AG04449 (cell line): Measurements from ENCODE around the gene POLR3H.
"Not testable (repeated sequence)": the region's sequence is repeated elsewhere in the genome, so short reads cannot be mapped to it uniquely, and the experiment has no call there.

Source experiments
- CTCF ChIA-PET: fragments of 350-600 bp; formaldehyde crosslinking; extraction: SDS; loops from one replicate; lab custom pipeline; 2021; ENCODE audit warnings: antibody characterized with exemption; lab: Yijun Ruan, JAX
- POLR2A ChIA-PET: fragments of 400-600, 350-600 bp; formaldehyde crosslinking; extraction: SDS; loops from one replicate; lab custom pipeline; 2020; ENCODE audit warnings: antibody characterized with exemption, inconsistent platforms; lab: Yijun Ruan, JAX
- DNase-seq: peaks from one replicate; pipeline ENCODE4 v3.0.0-alpha.2; 2010; ENCODE audit warnings: low read depth, low spot score
- H3K4me3 ChIP-seq: 2 replicates; pipeline ENCODE4 v1.5.1; 2011; ENCODE audit warnings: low read depth, mild to moderate bottlenecking, control low read depth, low read length
- CTCF ChIP-seq: IDR thresholded peaks from one replicate; pipeline ENCODE4 v1.5.1; 2011; ENCODE audit warnings: mild to moderate bottlenecking, moderate library complexity, low read length, control low read depth, inconsistent platforms; ENCODE audit not compliant: insufficient read depth; ENCODE audit errors: missing control alignments

Gene POLR3H

GRCh38 chr22:41575533-41575932 lies 31.3 kb upstream of the POLR3H start:
- no peak for DNase-seq
- no peak overlapping the region for H3K4me3 ChIP-seq
- CTCF ChIA-PET: interaction anchor here (1.1 to 1.9 kb wide), 3 partner anchors 10 to 14 kb away, joined by 4 to 6 read pairs (median 6); no protein-coding TSS in a partner anchor
- no peak for TF ChIP-seq CTCF
- POLR2A ChIA-PET: interaction anchor here (1.0 kb wide), 1 partner anchor 18 kb away, joined by 3 read pairs; no protein-coding TSS in a partner anchor

GRCh38 chr22:41574847-41575381 lies 30.6 kb upstream of the POLR3H start:
- POLR2A ChIA-PET: interaction anchor here (1.0 kb wide), 1 partner anchor 18 kb away, joined by 3 read pairs; no protein-coding TSS in a partner anchor
- CTCF ChIA-PET: interaction anchor here (1.3 to 1.5 kb wide), 2 partner anchors 11 to 22 kb away, joined by 3 to 4 read pairs; no protein-coding TSS in a partner anchor
- H3K4me3 ChIP-seq: no peak overlapping the region
- DNase-seq: no peak
- no peak for TF ChIP-seq CTCF

GRCh38 chr22:41573677-41574076 lies 29.4 kb upstream of the POLR3H start:
- ChIA-PET CTCF (interaction anchor here (1.3 to 1.5 kb wide), 2 partner anchors 12 to 23 kb away, joined by 3 to 4 read pairs; no protein-coding TSS in a partner anchor), POLR2A (interaction anchor here (0.6 kb wide), 1 partner anchor 907 kb away, joined by 3 read pairs; no protein-coding TSS in a partner anchor)
- no peak overlapping the region for H3K4me3 ChIP-seq
- no peak for TF ChIP-seq CTCF
- DNase-seq: no peak

GRCh38 chr22:41572305-41572704 lies 28.0 kb upstream of the POLR3H start:
- DNase-seq, H3K4me3 ChIP-seq, POLR2A ChIA-PET: not testable (repeated sequence)
- CTCF ChIA-PET: interaction anchor here (1.0 to 1.1 kb wide), 2 partner anchors 9 to 368 kb away, joined by 3 to 4 read pairs; no protein-coding TSS in a partner anchor

GRCh38 chr22:41571786-41572185 lies 27.5 kb upstream of the POLR3H start:
- TF ChIP-seq CTCF: no peak
- H3K4me3 ChIP-seq: no peak overlapping the region
- no peak for DNase-seq
- POLR2A ChIA-PET: no interaction called here
- CTCF ChIA-PET: no interaction called here

GRCh38 chr22:41570221-41570620 lies 26.0 kb upstream of the POLR3H start:
- H3K4me3 ChIP-seq: no peak overlapping the region
- no peak for TF ChIP-seq CTCF
- ChIA-PET CTCF (no interaction called here), POLR2A (no interaction called here)
- DNase-seq: no peak

GRCh38 chr22:41568811-41569210 lies 24.5 kb upstream of the POLR3H start:
- no peak overlapping the region for H3K4me3 ChIP-seq
- ChIA-PET CTCF (interaction anchor here (1.0 to 2.2 kb wide), 3 partner anchors 10 to 30 kb away, joined by 4 to 6 read pairs (median 4); no protein-coding TSS in a partner anchor), POLR2A (interaction anchor here (1.5 kb wide), 1 partner anchor 21 kb away, joined by 4 read pairs; the partner anchor contains the start of gene PMM1)
- no peak for TF ChIP-seq CTCF
- no peak for DNase-seq
